HCT116 (cell line): ENCODE data around the gene CACNA2D2. TPM values are rescaled to one million over a fixed set of nuclear protein-coding genes. Genes with fewer than 3 reads are reported as not detected.

Source experiments
- ATAC-seq: fragments of 200-7000 bp; cut with Tn5 transposase; 2 replicates; pipeline ENCODE4 v1.9.1; 2020; ENCODE audit warnings: mild to moderate bottlenecking, moderate library complexity
- BruUV-seq: library from RNA; stranded (reverse); fragments of 400-500 nt; replicated peaks from 2 replicates; lab custom pipeline; 2021; lab: Mats Ljungman, UMichigan
- CTCF ChIA-PET: fragments of 300-600 bp; sonication (Branson Sonifier 250); formaldehyde crosslinking; loops from one replicate; lab custom pipeline; 2021; ENCODE audit warnings: antibody characterized with exemption; lab: Charles Lee
- POLR2A ChIA-PET: fragments of 300-600, 350-600 bp; sonication (Branson Sonifier 250); formaldehyde crosslinking; loops from one replicate; lab custom pipeline; 2021; ENCODE audit warnings: antibody characterized with exemption; lab: Charles Lee
- RAD21 ChIA-PET, 2 experiments: fragments of 300-600 bp; sonication (Branson Sonifier 250); formaldehyde crosslinking; loops; one replicate each; lab custom pipeline; 2023; ENCODE audit warnings: low total read pairs in 2 of 2; ENCODE audit not compliant: uncharacterized antibody in 2 of 2, unreplicated experiment in 2 of 2, low non-redundant PET in 1 of 2; lab: Charles Lee
- DNase-seq: peaks from one replicate; pipeline ENCODE4 v3.0.0-alpha.2; 2010; ENCODE audit warnings: low read depth, low spot score
- H2AFZ ChIP-seq: fragments of 200-600 bp; shearing (Covaris generic), sonication (generic); 2 replicates; pipeline ENCODE4 v1.6.1; 2017; ENCODE audit warnings: low read depth, mixed run types, mixed read lengths, antibody characterized with exemption, low read length; ENCODE audit not compliant: poor library complexity, severe bottlenecking
- H3K27ac ChIP-seq: 2 replicates; pipeline ENCODE4 v1.5.1; 2012; ENCODE audit warnings: low read depth, low read length
- H3K27me3 ChIP-seq: fragments of 200-600 bp; sonication (generic); 2 replicates; pipeline ENCODE4 v1.6.1; 2016; ENCODE audit warnings: mixed run types, low read length, mixed read lengths; ENCODE audit not compliant: insufficient read depth
- H3K36me3 ChIP-seq, 2 experiments: fragments of 200-500 bp in 1 of 2; fragments of 200-600 bp in 1 of 2; sonication (Bioruptor generic) in 1 of 2; sonication (generic) in 1 of 2; 2 replicates each; pipeline versions ENCODE4 v1.5.1 to v1.6.1; 2014 to 2016; ENCODE audit warnings: low read length in 2 of 2, inconsistent platforms in 1 of 2, mixed read lengths in 1 of 2, mixed run types in 1 of 2; ENCODE audit not compliant: insufficient read depth in 2 of 2, control insufficient read depth in 1 of 2
- H3K4me1 ChIP-seq, 2 experiments: fragments of 200-600 bp in 1 of 2; sonication (generic) in 1 of 2; 2 replicates each; pipeline versions ENCODE4 v1.5.1 to v1.6.1; 2012 to 2017; ENCODE audit warnings: low read length in 2 of 2, inconsistent platforms in 1 of 2, mild to moderate bottlenecking in 1 of 2, mixed read lengths in 1 of 2, mixed run types in 1 of 2, moderate library complexity in 1 of 2; ENCODE audit not compliant: insufficient read depth in 2 of 2, control insufficient read depth in 1 of 2
- H3K4me2 ChIP-seq: fragments of 200-600 bp; sonication (generic); 2 replicates; pipeline ENCODE4 v1.6.1; 2017; ENCODE audit warnings: mixed run types, low read length, mixed read lengths
- H3K4me3 ChIP-seq, 2 experiments: fragments of 200-600 bp in 1 of 2; sonication (generic) in 1 of 2; replicated peaks in 1 of 2; 2 replicates each; pipeline ENCODE4 v1.5.1; 2011 to 2016; ENCODE audit warnings: low read length in 2 of 2, control low read depth in 1 of 2, low read depth in 1 of 2, mild to moderate bottlenecking in 1 of 2, mixed read lengths in 1 of 2, mixed run types in 1 of 2
- H3K79me2 ChIP-seq: fragments of 200-600 bp; sonication (generic); 2 replicates; pipeline ENCODE4 v1.6.1; 2017; ENCODE audit warnings: mild to moderate bottlenecking, mixed run types, low read length, moderate library complexity, mixed read lengths; ENCODE audit not compliant: insufficient read depth
- H3K9ac ChIP-seq: fragments of 200-600 bp; sonication (generic); 2 replicates; pipeline ENCODE4 v1.6.1; 2016; ENCODE audit warnings: low read length, mixed read lengths
- H3K9me2 ChIP-seq: fragments of 200-600 bp; sonication (generic), shearing (Covaris generic); 2 replicates; pipeline ENCODE4 v1.6.1; 2017; ENCODE audit warnings: mixed run types, mild to moderate bottlenecking, moderate library complexity; ENCODE audit not compliant: insufficient read depth
- H3K9me3 ChIP-seq, 2 experiments: fragments of 200-500 bp in 1 of 2; fragments of 200-600 bp in 1 of 2; sonication (Bioruptor generic) in 1 of 2; sonication (generic) in 1 of 2; 2 replicates each; pipeline ENCODE4 v1.6.1; 2014 to 2017; ENCODE audit warnings: low read length in 2 of 2, mixed read lengths in 2 of 2, inconsistent platforms in 1 of 2, low read depth in 1 of 2, mild to moderate bottlenecking in 1 of 2, mixed run types in 1 of 2, moderate library complexity in 1 of 2; ENCODE audit not compliant: control insufficient read depth in 1 of 2, insufficient read depth in 1 of 2
- H4K20me1 ChIP-seq: fragments of 200-600 bp; sonication (generic), shearing (Covaris generic); 2 replicates; pipeline ENCODE4 v1.6.1; 2017; ENCODE audit warnings: mixed run types, mild to moderate bottlenecking, moderate library complexity; ENCODE audit not compliant: insufficient read depth
- CEBPB ChIP-seq: IDR thresholded peaks from 2 replicates; pipeline ENCODE4 v1.6.1; 2012; ENCODE audit warnings: low read depth
- ELF1 ChIP-seq: IDR thresholded peaks from 2 replicates; pipeline ENCODE4 v1.6.1; 2012; ENCODE audit warnings: low read depth, borderline replicate concordance
- FOSL1 ChIP-seq: IDR thresholded peaks from 2 replicates; pipeline ENCODE4 v1.6.1; 2012; ENCODE audit warnings: low read depth
- JUND ChIP-seq: IDR thresholded peaks from 2 replicates; pipeline ENCODE4 v1.6.1; 2012
- POLR2AphosphoS5 ChIP-seq: IDR thresholded peaks from 2 replicates; pipeline ENCODE4 v1.6.1; 2011; ENCODE audit warnings: mild to moderate bottlenecking, low read depth, low read length, moderate library complexity
- REST ChIP-seq: IDR thresholded peaks from 2 replicates; pipeline ENCODE4 v1.6.1; 2012; ENCODE audit warnings: low read depth
- SRF ChIP-seq: IDR thresholded peaks from 2 replicates; pipeline ENCODE4 v1.6.1; 2012; ENCODE audit warnings: low read depth
- TCF7L2 ChIP-seq: IDR thresholded peaks from 2 replicates; pipeline ENCODE4 v1.7.0; 2011; ENCODE audit warnings: borderline replicate concordance, inconsistent platforms; ENCODE audit not compliant: insufficient read depth, insufficient read length; ENCODE audit errors: extremely low read depth
- ZBTB33 ChIP-seq: IDR thresholded peaks from 2 replicates; pipeline ENCODE4 v1.6.1; 2011; ENCODE audit warnings: mild to moderate bottlenecking, low read length, moderate library complexity; ENCODE audit not compliant: insufficient replicate concordance; ENCODE audit errors: extremely low read depth
- ZFX ChIP-seq: fragments of 450-650 bp; IDR thresholded peaks from 2 replicates; pipeline ENCODE4 v1.6.1; 2017
- intact Hi-C: fragments of 100-400 bp; cut with micrococcal nuclease; formaldehyde crosslinking; loops from 2 replicates; pipeline ENCODE4 v1.10.0; 2022
- total RNA-seq: library from RNA; stranded (reverse); gene quantifications from one replicate; pipeline ENCODE4 v1.2.1, GENCODE V29; 2021; ENCODE audit not compliant: unreplicated experiment
- TF ChIP-seq, protein P1 (sequence below): IDR thresholded peaks from 2 replicates; pipeline ENCODE4 v1.6.1; 2012
- TF ChIP-seq, protein P2 (sequence below), 3 experiments: fragments of 200-600 bp in 1 of 3; sonication (generic) in 1 of 3; IDR thresholded peaks in 2 of 3; conservative IDR thresholded peaks in 1 of 3; 2 replicates each; pipeline ENCODE4 v1.5.1; 2012 to 2017; ENCODE audit warnings: low read depth in 2 of 3, low read length in 2 of 3, antibody characterized with exemption in 1 of 3, borderline replicate concordance in 1 of 3, control low read depth in 1 of 3, mild to moderate bottlenecking in 1 of 3, mixed read lengths in 1 of 3, mixed run types in 1 of 3, moderate library complexity in 1 of 3; ENCODE audit not compliant: insufficient read depth in 1 of 3

CACNA2D2 gene
- total RNA-seq, 1 experiment from 2014 or later = 10.2 TPM

- H3K9ac ChIP-seq = peak overlapping the region; percentile 98
- peaks cover 70% of the 10 kb centered on the region for H3K79me2 ChIP-seq
- DNase-seq (peak; percentile 97), ATAC-seq (peak; percentile 86)
- peaks cover 29 to 69% of the 10 kb centered on the region in 2 experiments for H3K4me1 ChIP-seq
- BruUV-seq = no TSS peak
- H3K4me2 ChIP-seq = peak overlapping the region; percentile 95
- no peaks in the 10 kb centered on the region for H3K9me2 ChIP-seq
- peaks cover 2 to 16% of the 10 kb centered on the region in 2 experiments; a peak in 2 of 4 replicates for H3K36me3 ChIP-seq
- peak overlapping the region; percentile 82 for H3K27ac ChIP-seq
- no peaks in the 10 kb centered on the region for H3K9me3 ChIP-seq
- RAD21 ChIA-PET = interaction anchor here (0.9 to 1.6 kb wide), 4 partner anchors 9 to 277 kb away, joined by 3 to 5 read pairs (median 4); partner anchors contain the start of genes HYAL3 (in 1 of the 2), NAA80 (in 1 of the 2) and TUSC2 (in 1 of the 2)
- no peaks in the 10 kb centered on the region for H3K27me3 ChIP-seq
- no peaks in the 10 kb centered on the region; the same call in 1 of the 2 replicates for H4K20me1 ChIP-seq
- peak overlapping the region; percentile 72 to 89 for H3K4me3 ChIP-seq
- H2AFZ ChIP-seq = no peak overlapping the region
- POLR2A ChIA-PET = interaction anchor here (0.6 to 3.1 kb wide), 13 partner anchors 8 to 275 kb away, joined by 3 to 25 read pairs (median 4); partner anchors contain the start of genes CISH, CYB561D2, GNAI2 and HYAL2
- intact Hi-C loops = no loop called here
- no peak for TF ChIP-seq REST
- no peak for TF ChIP-seq ZFX
- TF ChIP-seq TCF7L2 = peak; percentile 28
- TF ChIP-seq, protein P1, sequence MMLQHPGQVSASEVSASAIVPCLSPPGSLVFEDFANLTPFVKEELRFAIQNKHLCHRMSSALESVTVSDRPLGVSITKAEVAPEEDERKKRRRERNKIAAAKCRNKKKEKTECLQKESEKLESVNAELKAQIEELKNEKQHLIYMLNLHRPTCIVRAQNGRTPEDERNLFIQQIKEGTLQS = no peak
- TF ChIP-seq POLR2AphosphoS5 = peak; percentile 92
- TF ChIP-seq CEBPB = no peak
- no peak for TF ChIP-seq ZBTB33
- TF ChIP-seq, protein P2, sequence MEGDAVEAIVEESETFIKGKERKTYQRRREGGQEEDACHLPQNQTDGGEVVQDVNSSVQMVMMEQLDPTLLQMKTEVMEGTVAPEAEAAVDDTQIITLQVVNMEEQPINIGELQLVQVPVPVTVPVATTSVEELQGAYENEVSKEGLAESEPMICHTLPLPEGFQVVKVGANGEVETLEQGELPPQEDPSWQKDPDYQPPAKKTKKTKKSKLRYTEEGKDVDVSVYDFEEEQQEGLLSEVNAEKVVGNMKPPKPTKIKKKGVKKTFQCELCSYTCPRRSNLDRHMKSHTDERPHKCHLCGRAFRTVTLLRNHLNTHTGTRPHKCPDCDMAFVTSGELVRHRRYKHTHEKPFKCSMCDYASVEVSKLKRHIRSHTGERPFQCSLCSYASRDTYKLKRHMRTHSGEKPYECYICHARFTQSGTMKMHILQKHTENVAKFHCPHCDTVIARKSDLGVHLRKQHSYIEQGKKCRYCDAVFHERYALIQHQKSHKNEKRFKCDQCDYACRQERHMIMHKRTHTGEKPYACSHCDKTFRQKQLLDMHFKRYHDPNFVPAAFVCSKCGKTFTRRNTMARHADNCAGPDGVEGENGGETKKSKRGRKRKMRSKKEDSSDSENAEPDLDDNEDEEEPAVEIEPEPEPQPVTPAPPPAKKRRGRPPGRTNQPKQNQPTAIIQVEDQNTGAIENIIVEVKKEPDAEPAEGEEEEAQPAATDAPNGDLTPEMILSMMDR (IDR thresholded peaks at IDR 0.05 in 2 of 3, conservative IDR thresholded peaks at IDR 0.05 in 1 of 3; ENCODE audit: borderline replicate concordance in 1 of 3, insufficient read depth in 1 of 3, low read depth in 2 of 3, low read length in 2 of 3) = no peak
- no peak for TF ChIP-seq ELF1
- TF ChIP-seq SRF = no peak
- no peak for TF ChIP-seq JUND
- TF ChIP-seq FOSL1 = no peak
- CTCF ChIA-PET = interaction anchor here (0.9 to 2.6 kb wide), 13 partner anchors 9 to 274 kb away, joined by 3 to 24 read pairs (median 7); partner anchors contain the start of genes CISH, CYB561D2, GNAI2 and NPRL2
Measured at GRCh38 chr3:50337175-50337861, 166.1 kb downstream of the CACNA2D2 start.
